ENCODE data around the gene PDK2. TPM values are rescaled to one million over a fixed set of nuclear protein-coding genes. Genes with fewer than 3 reads are reported as not detected.

PDK2 gene
- total RNA-seq, 4 donors from 2014 or later: 33.2 to 114 (median 69.6) TPM

GRCh38 chr17:50094243-50094752, 853 bp upstream of the PDK2 start:
- Histone ChIP-seq H3K9me3 (no peaks in the 10 kb centered on the region), H3K27me3 (no peaks in the 10 kb centered on the region), H3K36me3 (peaks cover 30% of the 10 kb centered on the region), H3K4me3 (peak overlapping the region; percentile 73), H3K27ac (peak overlapping the region; percentile 63), H3K4me1 (peaks cover 30% of the 10 kb centered on the region)
- WGBS: under 1% methylated on average over 21 of the region's 21 CpGs
- TF ChIP-seq POLR2A (IDR thresholded peaks at IDR 0.05) (no peak), CTCF (IDR thresholded peaks at IDR 0.05) (peak; percentile 85 to 88), POLR2AphosphoS5 (IDR thresholded peaks at IDR 0.05) (no peak), EP300 (IDR thresholded peaks at IDR 0.05) (no peak)
- peak; percentile 94 to 96 for DNase-seq (ENCODE audit: low spot score in 2 of 2)

- peak overlapping the region; percentile 74 for H3K27ac ChIP-seq
- TF ChIP-seq POLR2AphosphoS5 (IDR thresholded peaks at IDR 0.05) (no peak), EP300 (IDR thresholded peaks at IDR 0.05) (no peak), POLR2A (IDR thresholded peaks at IDR 0.05) (no peak), CTCF (IDR thresholded peaks at IDR 0.05) (no peak)
- peaks cover 41% of the 10 kb centered on the region for H3K4me1 ChIP-seq
- under 1% methylated on average over 12 of the region's 12 CpGs for WGBS
- no peaks in the 10 kb centered on the region for H3K27me3 ChIP-seq
- peaks cover 28% of the 10 kb centered on the region for H3K36me3 ChIP-seq
- no peaks in the 10 kb centered on the region for H3K9me3 ChIP-seq
- H3K4me3 ChIP-seq: peak overlapping the region; percentile 73
- no peak for DNase-seq (ENCODE audit: low spot score in 2 of 2)
These were observed 481 bp downstream of the PDK2 start for GRCh38 chr17:50095626-50096037.

GRCh38 chr17:50096092-50096491, 941 bp downstream of the PDK2 start:
- TF ChIP-seq POLR2A (IDR thresholded peaks at IDR 0.05) (no peak), CTCF (IDR thresholded peaks at IDR 0.05) (no peak), EP300 (IDR thresholded peaks at IDR 0.05) (no peak), POLR2AphosphoS5 (IDR thresholded peaks at IDR 0.05) (no peak)
- 17% methylated on average over 5 of the region's 6 CpGs for WGBS
- H3K4me3 ChIP-seq: peak overlapping the region; percentile 73
- peaks cover 28% of the 10 kb centered on the region for H3K36me3 ChIP-seq
- no peaks in the 10 kb centered on the region for H3K9me3 ChIP-seq
- H3K27ac ChIP-seq: peak overlapping the region; percentile 74
- H3K4me1 ChIP-seq: peaks cover 46% of the 10 kb centered on the region
- no peak for DNase-seq (ENCODE audit: low spot score in 2 of 2)
- H3K27me3 ChIP-seq: no peaks in the 10 kb centered on the region

GRCh38 chr17:50096758-50097157, 1.6 kb downstream of the PDK2 start:
- no peak for TF ChIP-seq EP300 (IDR thresholded peaks at IDR 0.05)
- TF ChIP-seq POLR2A (IDR thresholded peaks at IDR 0.05): no peak
- no peak for TF ChIP-seq POLR2AphosphoS5 (IDR thresholded peaks at IDR 0.05)
- no peak for TF ChIP-seq CTCF (IDR thresholded peaks at IDR 0.05)
- H3K27ac ChIP-seq: no peak overlapping the region
- H3K36me3 ChIP-seq: peaks cover 29% of the 10 kb centered on the region
- peaks cover 52% of the 10 kb centered on the region for H3K4me1 ChIP-seq
- H3K27me3 ChIP-seq: no peaks in the 10 kb centered on the region
- 60% methylated on average over 1 of the region's 3 CpGs for WGBS
- DNase-seq (ENCODE audit: low spot score in 2 of 2): no peak
- H3K4me3 ChIP-seq: peak overlapping the region; percentile 73
- no peaks in the 10 kb centered on the region for H3K9me3 ChIP-seq

GRCh38 chr17:50097455-50097854, 2.3 kb downstream of the PDK2 start:
- WGBS: 81% methylated on average over 3 of the region's 7 CpGs
- Histone ChIP-seq H3K36me3 (peaks cover 32% of the 10 kb centered on the region), H3K27me3 (no peaks in the 10 kb centered on the region), H3K9me3 (no peaks in the 10 kb centered on the region), H3K4me1 (peaks cover 59% of the 10 kb centered on the region), H3K27ac (no peak overlapping the region), H3K4me3 (no peak overlapping the region)
- TF ChIP-seq POLR2A (IDR thresholded peaks at IDR 0.05) (no peak), CTCF (IDR thresholded peaks at IDR 0.05) (no peak), EP300 (IDR thresholded peaks at IDR 0.05) (no peak), POLR2AphosphoS5 (IDR thresholded peaks at IDR 0.05) (no peak)
- no peak for DNase-seq (ENCODE audit: low spot score in 2 of 2)
